HEK293 (cell line): ENCODE results near the gene TSHR.

Experiments used
- CTCF ChIA-PET: fragments of 350-600 bp; formaldehyde crosslinking; extraction: SDS; loops from one replicate; lab custom pipeline; 2021; ENCODE audit warnings: antibody characterized with exemption; lab: Yijun Ruan, JAX
- POLR2A ChIA-PET: fragments of 300-600 bp; formaldehyde crosslinking; extraction: SDS; loops from one replicate; lab custom pipeline; 2020; ENCODE audit warnings: antibody characterized with exemption, inconsistent platforms; lab: Yijun Ruan, JAX
- H3K27ac ChIP-seq: fragments of 200-500 bp; sonication (Bioruptor generic); 2 replicates; pipeline ENCODE4 v1.5.1; 2014; ENCODE audit warnings: low read depth, low read length, control low read depth, inconsistent platforms; ENCODE audit errors: extremely low read depth
- H3K36me3 ChIP-seq, 2 experiments: fragments of 200-500 bp in 1 of 2; sonication (Bioruptor generic) in 1 of 2; 1 replicate in 1 of 2; 2 replicates in 1 of 2; pipeline ENCODE4 v1.5.1; 2014 to 2017; ENCODE audit warnings: inconsistent platforms in 2 of 2, low read length in 2 of 2; ENCODE audit not compliant: control insufficient read depth in 2 of 2, insufficient read depth in 1 of 2
- H3K4me1 ChIP-seq: fragments of 200-500 bp; sonication (Bioruptor generic); 2 replicates; pipeline ENCODE4 v1.5.1; 2014; ENCODE audit warnings: mild to moderate bottlenecking, low read length, inconsistent platforms; ENCODE audit not compliant: control insufficient read depth, insufficient read depth
- H3K4me3 ChIP-seq: 2 replicates; pipeline ENCODE4 v1.5.1; 2011; ENCODE audit warnings: low read depth, mild to moderate bottlenecking, control low read depth, low read length, moderate library complexity
- H3K9me3 ChIP-seq: fragments of 200-500 bp; sonication (Bioruptor generic); 2 replicates; pipeline ENCODE4 v1.5.1; 2014; ENCODE audit warnings: low read depth, low read length, inconsistent platforms; ENCODE audit not compliant: control insufficient read depth, insufficient read depth
- GLIS1 ChIP-seq: fragments of 450-650 bp; formaldehyde crosslinking; IDR thresholded peaks from 2 replicates; pipeline ENCODE4 v1.5.1; 2016; ENCODE audit warnings: missing biosample characterization, missing genetic modification characterization
- GLIS2 ChIP-seq: fragments of 450-650 bp; formaldehyde crosslinking; IDR thresholded peaks from 2 replicates; pipeline ENCODE4 v1.5.1; 2016; ENCODE audit warnings: missing biosample characterization, missing genetic modification characterization
- PRDM2 ChIP-seq: fragments of 450-650 bp; formaldehyde crosslinking; IDR thresholded peaks from 2 replicates; pipeline ENCODE4 v1.5.1; 2016; ENCODE audit warnings: missing biosample characterization, missing genetic modification characterization, borderline replicate concordance
- SCRT1 ChIP-seq: fragments of 450-650 bp; formaldehyde crosslinking; IDR thresholded peaks from 2 replicates; pipeline ENCODE4 v1.5.1; 2016; ENCODE audit warnings: missing biosample characterization, missing genetic modification characterization, borderline replicate concordance
- TSHZ1 ChIP-seq: fragments of 450-650 bp; formaldehyde crosslinking; IDR thresholded peaks from 2 replicates; pipeline ENCODE4 v1.5.1; 2016; ENCODE audit warnings: missing biosample characterization, missing genetic modification characterization, borderline replicate concordance
- ZNF121 ChIP-seq: fragments of 450-650 bp; formaldehyde crosslinking; IDR thresholded peaks from 2 replicates; pipeline ENCODE4 v1.5.1; 2016; ENCODE audit warnings: missing biosample characterization, missing genetic modification characterization
- ZNF140 ChIP-seq: fragments of 450-650 bp; formaldehyde crosslinking; IDR thresholded peaks from 2 replicates; pipeline ENCODE4 v1.5.1; 2016; ENCODE audit warnings: missing biosample characterization, missing genetic modification characterization
- ZNF561 ChIP-seq: fragments of 450-650 bp; IDR thresholded peaks from 2 replicates; pipeline ENCODE4 v1.5.1; 2018; ENCODE audit warnings: missing biosample characterization, missing genetic modification characterization, borderline replicate concordance
- ZNF571 ChIP-seq: fragments of 450-650 bp; formaldehyde crosslinking; IDR thresholded peaks from 2 replicates; pipeline ENCODE4 v1.5.0; 2017; ENCODE audit warnings: missing biosample characterization, missing genetic modification characterization
- ZNF654 ChIP-seq: fragments of 450-650 bp; formaldehyde crosslinking; IDR thresholded peaks from 2 replicates; pipeline ENCODE4 v1.5.1; 2016; ENCODE audit warnings: low read depth, missing biosample characterization, missing genetic modification characterization
- ZNF701 ChIP-seq: fragments of 450-650 bp; formaldehyde crosslinking; IDR thresholded peaks from 2 replicates; pipeline ENCODE4 v1.5.1; 2016; ENCODE audit warnings: missing biosample characterization, missing genetic modification characterization
- ZSCAN4 ChIP-seq: fragments of 450-650 bp; formaldehyde crosslinking; IDR thresholded peaks from 2 replicates; pipeline ENCODE4 v1.5.1; 2017; ENCODE audit warnings: missing biosample characterization, missing genetic modification characterization
- TF ChIP-seq, protein P1 (sequence below): IDR thresholded peaks from 2 replicates; pipeline ENCODE4 v1.6.1; 2011; ENCODE audit warnings: mild to moderate bottlenecking, low read depth, low read length, borderline replicate concordance
- TF ChIP-seq, protein P2 (sequence below): fragments of 450-650 bp; IDR thresholded peaks from 2 replicates; pipeline ENCODE4 v1.5.1; 2018; ENCODE audit warnings: missing biosample characterization, missing genetic modification characterization

TSHR gene

GRCh38 chr14:81018251-81018650 lies 62.8 kb downstream of the TSHR start:
- H3K36me3 ChIP-seq: no peaks in the 10 kb centered on the region
- no peak for TF ChIP-seq ZNF701 (tag by site-specific recombination)
- no peak for TF ChIP-seq ZNF654 (tag by site-specific recombination)
- no peak for TF ChIP-seq ZNF571
- TF ChIP-seq, protein P1, sequence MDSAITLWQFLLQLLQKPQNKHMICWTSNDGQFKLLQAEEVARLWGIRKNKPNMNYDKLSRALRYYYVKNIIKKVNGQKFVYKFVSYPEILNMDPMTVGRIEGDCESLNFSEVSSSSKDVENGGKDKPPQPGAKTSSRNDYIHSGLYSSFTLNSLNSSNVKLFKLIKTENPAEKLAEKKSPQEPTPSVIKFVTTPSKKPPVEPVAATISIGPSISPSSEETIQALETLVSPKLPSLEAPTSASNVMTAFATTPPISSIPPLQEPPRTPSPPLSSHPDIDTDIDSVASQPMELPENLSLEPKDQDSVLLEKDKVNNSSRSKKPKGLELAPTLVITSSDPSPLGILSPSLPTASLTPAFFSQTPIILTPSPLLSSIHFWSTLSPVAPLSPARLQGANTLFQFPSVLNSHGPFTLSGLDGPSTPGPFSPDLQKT: no peak
- no peak for TF ChIP-seq ZNF140
- no peak for TF ChIP-seq TSHZ1 (tag by site-specific recombination)
- TF ChIP-seq, protein P2, sequence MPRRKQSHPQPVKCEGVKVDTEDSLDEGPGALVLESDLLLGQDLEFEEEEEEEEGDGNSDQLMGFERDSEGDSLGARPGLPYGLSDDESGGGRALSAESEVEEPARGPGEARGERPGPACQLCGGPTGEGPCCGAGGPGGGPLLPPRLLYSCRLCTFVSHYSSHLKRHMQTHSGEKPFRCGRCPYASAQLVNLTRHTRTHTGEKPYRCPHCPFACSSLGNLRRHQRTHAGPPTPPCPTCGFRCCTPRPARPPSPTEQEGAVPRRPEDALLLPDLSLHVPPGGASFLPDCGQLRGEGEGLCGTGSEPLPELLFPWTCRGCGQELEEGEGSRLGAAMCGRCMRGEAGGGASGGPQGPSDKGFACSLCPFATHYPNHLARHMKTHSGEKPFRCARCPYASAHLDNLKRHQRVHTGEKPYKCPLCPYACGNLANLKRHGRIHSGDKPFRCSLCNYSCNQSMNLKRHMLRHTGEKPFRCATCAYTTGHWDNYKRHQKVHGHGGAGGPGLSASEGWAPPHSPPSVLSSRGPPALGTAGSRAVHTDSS (tag by site-specific recombination): no peak
- TF ChIP-seq PRDM2: no peak
- no peak for TF ChIP-seq ZNF121 (tag by site-specific recombination)
- no peak for TF ChIP-seq ZNF561
- no peak for TF ChIP-seq SCRT1 (tag by site-specific recombination)
- no peak for TF ChIP-seq GLIS1 (tag by site-specific recombination)
- no peak for TF ChIP-seq ZSCAN4
- no peak for TF ChIP-seq GLIS2 (tag by site-specific recombination)
- no peaks in the 10 kb centered on the region for H3K4me1 ChIP-seq
- CTCF ChIA-PET: interaction anchor here (1.8 kb wide), 1 partner anchor 22 kb away, joined by 6 read pairs; no protein-coding TSS in a partner anchor
- POLR2A ChIA-PET: no interaction called here
- no peaks in the 10 kb centered on the region for H3K9me3 ChIP-seq
- H3K27ac ChIP-seq: no peak overlapping the region
- no peak overlapping the region for H3K4me3 ChIP-seq
